NB4 (cell line): ENCODE measurements around the gene FLRT2.
A peak's percentile ranks its signal among the peaks of the same experiment; 100 is the strongest.

ENCODE experiments used
- DNase-seq: peaks from one replicate; pipeline ENCODE4 v3.0.0; 2010; ENCODE audit warnings: low read depth
- H3K4me3 ChIP-seq: one replicate; pipeline ENCODE4 v1.5.1; 2011; ENCODE audit warnings: mild to moderate bottlenecking, low read depth, low read length, moderate library complexity
- MYC ChIP-seq: IDR thresholded peaks from 2 replicates; pipeline ENCODE4 v1.6.1; 2011; ENCODE audit warnings: low read depth, low read length
- POLR2A ChIP-seq: IDR thresholded peaks from 2 replicates; pipeline ENCODE4 v1.6.1; 2011; ENCODE audit warnings: mild to moderate bottlenecking; ENCODE audit not compliant: insufficient read length; ENCODE audit errors: extremely low read depth
- TF ChIP-seq, protein P1 (sequence below): IDR thresholded peaks from one replicate; pipeline ENCODE4 v1.5.1; 2012; ENCODE audit warnings: low read depth, low read length
- TF ChIP-seq, protein P2 (sequence below): IDR thresholded peaks from 2 replicates; pipeline ENCODE4 v1.6.1; 2011; ENCODE audit warnings: low read depth, low read length

Gene FLRT2

DNA sequence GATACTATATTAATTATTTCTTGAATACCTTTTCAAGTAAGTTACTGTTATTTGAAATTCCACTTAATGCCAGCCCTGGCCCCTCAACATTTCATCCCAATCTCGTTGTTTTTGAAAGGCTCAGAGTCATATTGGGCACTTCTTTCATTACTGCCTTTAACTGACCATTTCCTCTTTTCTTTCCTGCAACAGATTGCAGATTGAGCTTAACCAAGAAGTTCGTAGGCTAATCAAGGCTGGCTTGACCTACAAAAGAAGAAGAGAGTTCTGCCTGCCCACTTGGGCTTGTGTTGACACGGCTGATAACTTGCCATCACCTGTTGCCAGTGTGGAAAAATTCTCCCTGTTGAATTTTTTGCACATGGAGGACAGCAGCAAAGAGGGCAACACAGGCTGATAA, 91.0 kb downstream of the FLRT2 start:
- H3K4me3 ChIP-seq: no peak overlapping the region
- TF ChIP-seq POLR2A: no peak
- TF ChIP-seq, protein P1, sequence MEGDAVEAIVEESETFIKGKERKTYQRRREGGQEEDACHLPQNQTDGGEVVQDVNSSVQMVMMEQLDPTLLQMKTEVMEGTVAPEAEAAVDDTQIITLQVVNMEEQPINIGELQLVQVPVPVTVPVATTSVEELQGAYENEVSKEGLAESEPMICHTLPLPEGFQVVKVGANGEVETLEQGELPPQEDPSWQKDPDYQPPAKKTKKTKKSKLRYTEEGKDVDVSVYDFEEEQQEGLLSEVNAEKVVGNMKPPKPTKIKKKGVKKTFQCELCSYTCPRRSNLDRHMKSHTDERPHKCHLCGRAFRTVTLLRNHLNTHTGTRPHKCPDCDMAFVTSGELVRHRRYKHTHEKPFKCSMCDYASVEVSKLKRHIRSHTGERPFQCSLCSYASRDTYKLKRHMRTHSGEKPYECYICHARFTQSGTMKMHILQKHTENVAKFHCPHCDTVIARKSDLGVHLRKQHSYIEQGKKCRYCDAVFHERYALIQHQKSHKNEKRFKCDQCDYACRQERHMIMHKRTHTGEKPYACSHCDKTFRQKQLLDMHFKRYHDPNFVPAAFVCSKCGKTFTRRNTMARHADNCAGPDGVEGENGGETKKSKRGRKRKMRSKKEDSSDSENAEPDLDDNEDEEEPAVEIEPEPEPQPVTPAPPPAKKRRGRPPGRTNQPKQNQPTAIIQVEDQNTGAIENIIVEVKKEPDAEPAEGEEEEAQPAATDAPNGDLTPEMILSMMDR: no peak
- TF ChIP-seq, protein P2, sequence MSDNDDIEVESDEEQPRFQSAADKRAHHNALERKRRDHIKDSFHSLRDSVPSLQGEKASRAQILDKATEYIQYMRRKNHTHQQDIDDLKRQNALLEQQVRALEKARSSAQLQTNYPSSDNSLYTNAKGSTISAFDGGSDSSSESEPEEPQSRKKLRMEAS: no peak
- TF ChIP-seq MYC: no peak
- DNase-seq: no peak

DNA sequence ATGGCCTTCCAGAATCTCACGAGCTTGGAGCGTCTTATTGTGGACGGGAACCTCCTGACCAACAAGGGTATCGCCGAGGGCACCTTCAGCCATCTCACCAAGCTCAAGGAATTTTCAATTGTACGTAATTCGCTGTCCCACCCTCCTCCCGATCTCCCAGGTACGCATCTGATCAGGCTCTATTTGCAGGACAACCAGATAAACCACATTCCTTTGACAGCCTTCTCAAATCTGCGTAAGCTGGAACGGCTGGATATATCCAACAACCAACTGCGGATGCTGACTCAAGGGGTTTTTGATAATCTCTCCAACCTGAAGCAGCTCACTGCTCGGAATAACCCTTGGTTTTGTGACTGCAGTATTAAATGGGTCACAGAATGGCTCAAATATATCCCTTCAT, 92.2 kb downstream of the FLRT2 start:
- TF ChIP-seq POLR2A (no peak), MYC (no peak)
- TF ChIP-seq, protein P2: no peak
- TF ChIP-seq, protein P1: no peak
- no peak overlapping the region for H3K4me3 ChIP-seq
- DNase-seq: no peak

DNA sequence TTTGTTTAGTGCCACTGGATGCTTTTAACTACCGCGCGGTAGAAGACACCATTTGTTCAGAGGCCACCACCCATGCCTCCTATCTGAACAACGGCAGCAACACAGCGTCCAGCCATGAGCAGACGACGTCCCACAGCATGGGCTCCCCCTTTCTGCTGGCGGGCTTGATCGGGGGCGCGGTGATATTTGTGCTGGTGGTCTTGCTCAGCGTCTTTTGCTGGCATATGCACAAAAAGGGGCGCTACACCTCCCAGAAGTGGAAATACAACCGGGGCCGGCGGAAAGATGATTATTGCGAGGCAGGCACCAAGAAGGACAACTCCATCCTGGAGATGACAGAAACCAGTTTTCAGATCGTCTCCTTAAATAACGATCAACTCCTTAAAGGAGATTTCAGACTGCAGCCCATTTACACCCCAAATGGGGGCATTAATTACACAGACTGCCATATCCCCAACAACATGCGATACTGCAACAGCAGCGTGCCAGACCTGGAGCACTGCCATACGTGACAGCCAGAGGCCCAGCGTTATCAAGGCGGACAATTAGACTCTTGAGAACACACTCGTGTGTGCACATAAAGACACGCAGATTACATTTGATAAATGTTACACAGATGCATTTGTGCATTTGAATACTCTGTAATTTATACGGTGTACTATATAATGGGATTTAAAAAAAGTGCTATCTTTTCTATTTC, 93.2 kb downstream of the FLRT2 start:
- no peak for DNase-seq
- H3K4me3 ChIP-seq: no peak overlapping the region
- TF ChIP-seq, protein P2: no peak
- TF ChIP-seq MYC: no peak
- TF ChIP-seq POLR2A: no peak
- TF ChIP-seq, protein P1: no peak

DNA sequence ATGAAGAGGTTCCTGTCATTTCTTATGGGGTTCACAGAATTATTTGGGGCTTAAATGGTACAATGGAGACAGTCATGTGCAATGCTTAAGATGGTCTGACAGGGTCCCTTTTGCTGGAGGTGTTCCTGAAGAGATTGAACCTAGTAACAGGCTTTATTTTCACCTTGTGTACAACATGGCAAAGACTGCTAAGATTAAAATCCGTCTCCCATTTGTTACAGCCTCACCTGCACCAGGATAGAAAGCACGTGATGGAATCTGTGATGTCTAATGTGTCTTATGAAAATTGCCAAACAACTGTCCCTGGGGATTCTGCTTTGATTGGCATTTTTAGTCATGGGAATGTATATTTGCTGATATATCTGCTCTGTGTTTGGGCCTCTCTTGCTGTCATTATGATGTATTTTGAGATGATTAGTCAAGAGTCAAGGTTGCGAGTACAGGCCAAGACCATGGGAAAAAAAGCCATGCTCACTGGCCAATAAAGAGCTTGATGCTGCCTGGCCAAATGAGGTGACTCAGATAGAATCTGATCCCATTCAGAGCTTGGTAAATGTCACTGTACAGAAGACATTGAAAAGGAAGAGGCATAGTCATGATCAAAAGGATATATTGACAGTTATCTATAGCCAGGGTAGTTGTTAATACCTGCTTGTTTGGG, 96.1 kb downstream of the FLRT2 start:
- H3K4me3 ChIP-seq: no peak overlapping the region
- TF ChIP-seq, protein P1: no peak
- TF ChIP-seq MYC: no peak
- no peak for TF ChIP-seq POLR2A
- TF ChIP-seq, protein P2: no peak
- no peak for DNase-seq

DNA sequence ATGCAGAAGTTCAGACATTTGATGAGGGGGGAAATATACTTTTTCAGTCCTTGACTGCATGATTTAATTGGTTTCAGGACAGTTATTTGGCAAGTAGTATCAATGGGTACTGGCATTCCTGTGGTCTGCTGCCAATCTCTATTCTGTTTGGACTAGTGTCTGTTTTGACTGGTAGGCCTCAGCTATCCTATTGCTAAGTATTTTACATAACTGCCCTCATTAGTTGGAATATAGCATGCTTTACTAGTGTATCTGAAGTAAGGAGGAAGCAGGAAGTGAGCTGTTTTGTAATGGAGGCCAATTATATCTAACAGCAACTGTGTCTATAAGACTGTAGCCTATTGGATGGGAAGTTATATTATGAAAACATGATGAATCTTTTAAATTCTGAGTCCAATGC, 104.3 kb downstream of the FLRT2 start:
- H3K4me3 ChIP-seq: no peak overlapping the region
- peak; percentile 9 for DNase-seq
- no peak for TF ChIP-seq MYC
- TF ChIP-seq POLR2A: no peak
- TF ChIP-seq, protein P2: no peak
- TF ChIP-seq, protein P1: no peak
